Activated CD4-positive, alpha-beta T cell treated with anti-CD3 and anti-CD28 coated beads, Interleukin-2, amount 10 ng/mL, durations not matched to agents 24 days and 14 days (primary cell): ENCODE measurements around the gene SLC4A4. TPM values are rescaled to one million over a fixed set of nuclear protein-coding genes. Genes with fewer than 3 reads are reported as not detected.
"Not testable (repeated sequence)": the region's sequence is repeated elsewhere in the genome, so short reads cannot be mapped to it uniquely, and the experiment has no call there.

Experiments
- DNase-seq: peaks from one replicate; pipeline ENCODE4 v3.0.0; 2022
- H3K27ac Mint-ChIP-seq: one replicate; pipeline ENCODE4 v1.8.0; 2022; ENCODE audit warnings: mild to moderate bottlenecking, mixed read lengths
- H3K27me3 Mint-ChIP-seq: one replicate; pipeline ENCODE4 v1.8.0; 2022; ENCODE audit warnings: mixed read lengths
- H3K36me3 Mint-ChIP-seq: one replicate; pipeline ENCODE4 v1.8.0; 2022; ENCODE audit warnings: low read depth, mild to moderate bottlenecking, mixed read lengths
- H3K4me1 Mint-ChIP-seq: one replicate; pipeline ENCODE4 v1.8.0; 2021; ENCODE audit warnings: mixed read lengths
- H3K4me3 Mint-ChIP-seq: one replicate; pipeline ENCODE4 v1.8.0; 2022; ENCODE audit warnings: mild to moderate bottlenecking, moderate library complexity, mixed read lengths
- H3K9me3 Mint-ChIP-seq: one replicate; pipeline ENCODE4 v1.8.0; 2021; ENCODE audit warnings: mixed read lengths
- intact Hi-C: fragments of 100-400 bp; cut with micrococcal nuclease; formaldehyde crosslinking; loops from one replicate; pipeline ENCODE4 v1.15.1; 2023
- total RNA-seq: library from RNA; stranded (reverse); gene quantifications from 2 replicates; pipeline ENCODE4 v1.2.3, GENCODE V29; 2022

Gene SLC4A4
- total RNA-seq, 1 donor from 2014 or later = 0.21 TPM

GRCh38 chr4:71406459-71406963 lies 67.7 kb downstream of the SLC4A4 start:
- DNase-seq = no peak
- H3K4me3 Mint-ChIP-seq = no peak overlapping the region
- no peaks in the 10 kb centered on the region for H3K27me3 Mint-ChIP-seq
- no peaks in the 10 kb centered on the region for H3K36me3 Mint-ChIP-seq
- H3K4me1 Mint-ChIP-seq = no peaks in the 10 kb centered on the region
- H3K9me3 Mint-ChIP-seq = no peaks in the 10 kb centered on the region
- no peak overlapping the region for H3K27ac Mint-ChIP-seq
- intact Hi-C loops = no loop called here

- H3K36me3 Mint-ChIP-seq, intact Hi-C loops, DNase-seq, H3K9me3 Mint-ChIP-seq, H3K4me1 Mint-ChIP-seq, H3K27me3 Mint-ChIP-seq, H3K27ac Mint-ChIP-seq, H3K4me3 Mint-ChIP-seq: not testable (repeated sequence)
Measured at GRCh38 chr4:71408961-71409360, 70.1 kb downstream of the SLC4A4 start.

- DNase-seq = no peak
- Mint-ChIP-seq H3K27ac (no peak overlapping the region), H3K27me3 (no peaks in the 10 kb centered on the region), H3K9me3 (no peaks in the 10 kb centered on the region), H3K36me3 (no peaks in the 10 kb centered on the region), H3K4me3 (no peak overlapping the region), H3K4me1 (no peaks in the 10 kb centered on the region)
- intact Hi-C loops = no loop called here
Measured at GRCh38 chr4:71411981-71412380, 73.2 kb downstream of the SLC4A4 start.

GRCh38 chr4:71415491-71415890 lies 76.7 kb downstream of the SLC4A4 start:
- intact Hi-C loops = no loop called here
- no peaks in the 10 kb centered on the region for H3K36me3 Mint-ChIP-seq
- H3K9me3 Mint-ChIP-seq = peaks cover 3% of the 10 kb centered on the region
- H3K27ac Mint-ChIP-seq = no peak overlapping the region
- no peaks in the 10 kb centered on the region for H3K4me1 Mint-ChIP-seq
- H3K4me3 Mint-ChIP-seq = no peak overlapping the region
- no peak for DNase-seq
- no peaks in the 10 kb centered on the region for H3K27me3 Mint-ChIP-seq

GRCh38 chr4:71417150-71417549 lies 78.3 kb downstream of the SLC4A4 start:
- no peaks in the 10 kb centered on the region for H3K4me1 Mint-ChIP-seq
- H3K36me3 Mint-ChIP-seq = no peaks in the 10 kb centered on the region
- no peak overlapping the region for H3K4me3 Mint-ChIP-seq
- intact Hi-C loops = no loop called here
- H3K27me3 Mint-ChIP-seq = no peaks in the 10 kb centered on the region
- no peak overlapping the region for H3K27ac Mint-ChIP-seq
- no peak for DNase-seq
- peaks cover 3% of the 10 kb centered on the region for H3K9me3 Mint-ChIP-seq

GRCh38 chr4:71426381-71427042 lies 87.7 kb downstream of the SLC4A4 start:
- Mint-ChIP-seq H3K27ac (no peak overlapping the region), H3K4me1 (no peaks in the 10 kb centered on the region), H3K4me3 (no peak overlapping the region), H3K36me3 (no peaks in the 10 kb centered on the region), H3K27me3 (no peaks in the 10 kb centered on the region), H3K9me3 (no peaks in the 10 kb centered on the region)
- intact Hi-C loops = no loop called here
- DNase-seq = no peak

GRCh38 chr4:71429106-71429505 lies 90.3 kb downstream of the SLC4A4 start:
- intact Hi-C loops = no loop called here
- Mint-ChIP-seq H3K27me3 (no peaks in the 10 kb centered on the region), H3K4me3 (no peak overlapping the region), H3K9me3 (no peaks in the 10 kb centered on the region), H3K36me3 (no peaks in the 10 kb centered on the region), H3K4me1 (no peaks in the 10 kb centered on the region), H3K27ac (no peak overlapping the region)
- DNase-seq = no peak

GRCh38 chr4:71429962-71430361 lies 91.1 kb downstream of the SLC4A4 start:
- H3K36me3 Mint-ChIP-seq = no peaks in the 10 kb centered on the region
- no peaks in the 10 kb centered on the region for H3K27me3 Mint-ChIP-seq
- no peak overlapping the region for H3K27ac Mint-ChIP-seq
- intact Hi-C loops = no loop called here
- H3K9me3 Mint-ChIP-seq = no peaks in the 10 kb centered on the region
- H3K4me3 Mint-ChIP-seq = no peak overlapping the region
- DNase-seq = no peak
- H3K4me1 Mint-ChIP-seq = no peaks in the 10 kb centered on the region

- H3K4me1 Mint-ChIP-seq = no peaks in the 10 kb centered on the region
- H3K27me3 Mint-ChIP-seq = no peaks in the 10 kb centered on the region
- H3K27ac Mint-ChIP-seq = no peak overlapping the region
- H3K9me3 Mint-ChIP-seq = no peaks in the 10 kb centered on the region
- intact Hi-C loops = no loop called here
- no peak overlapping the region for H3K4me3 Mint-ChIP-seq
- no peaks in the 10 kb centered on the region for H3K36me3 Mint-ChIP-seq
- DNase-seq = no peak
Measured at GRCh38 chr4:71430609-71431008, 91.8 kb downstream of the SLC4A4 start.

GRCh38 chr4:71440612-71441011 lies 101.8 kb downstream of the SLC4A4 start:
- intact Hi-C loops = no loop called here
- Mint-ChIP-seq H3K27me3 (no peaks in the 10 kb centered on the region), H3K36me3 (no peaks in the 10 kb centered on the region), H3K27ac (no peak overlapping the region), H3K4me1 (no peaks in the 10 kb centered on the region), H3K4me3 (no peak overlapping the region), H3K9me3 (no peaks in the 10 kb centered on the region)
- no peak for DNase-seq

GRCh38 chr4:71441186-71442169 lies 102.7 kb downstream of the SLC4A4 start:
- H3K27me3 Mint-ChIP-seq = no peaks in the 10 kb centered on the region
- DNase-seq = no peak
- intact Hi-C loops = no loop called here
- H3K36me3 Mint-ChIP-seq = no peaks in the 10 kb centered on the region
- no peaks in the 10 kb centered on the region for H3K4me1 Mint-ChIP-seq
- H3K4me3 Mint-ChIP-seq = no peak overlapping the region
- no peak overlapping the region for H3K27ac Mint-ChIP-seq
- H3K9me3 Mint-ChIP-seq = no peaks in the 10 kb centered on the region

GRCh38 chr4:71442336-71442735 lies 103.5 kb downstream of the SLC4A4 start:
- no peaks in the 10 kb centered on the region for H3K9me3 Mint-ChIP-seq
- no peaks in the 10 kb centered on the region for H3K27me3 Mint-ChIP-seq
- DNase-seq = no peak
- H3K4me3 Mint-ChIP-seq = no peak overlapping the region
- no peak overlapping the region for H3K27ac Mint-ChIP-seq
- intact Hi-C loops = no loop called here
- H3K4me1 Mint-ChIP-seq = no peaks in the 10 kb centered on the region
- no peaks in the 10 kb centered on the region for H3K36me3 Mint-ChIP-seq

GRCh38 chr4:71444395-71444794 lies 105.6 kb downstream of the SLC4A4 start:
- H3K27me3 Mint-ChIP-seq = no peaks in the 10 kb centered on the region
- no peak overlapping the region for H3K4me3 Mint-ChIP-seq
- no peaks in the 10 kb centered on the region for H3K36me3 Mint-ChIP-seq
- intact Hi-C loops = no loop called here
- no peaks in the 10 kb centered on the region for H3K4me1 Mint-ChIP-seq
- DNase-seq = no peak
- no peak overlapping the region for H3K27ac Mint-ChIP-seq
- H3K9me3 Mint-ChIP-seq = no peaks in the 10 kb centered on the region

- Mint-ChIP-seq H3K27me3 (no peaks in the 10 kb centered on the region), H3K4me3 (no peak overlapping the region), H3K9me3 (no peaks in the 10 kb centered on the region), H3K27ac (no peak overlapping the region), H3K36me3 (no peaks in the 10 kb centered on the region), H3K4me1 (no peaks in the 10 kb centered on the region)
- intact Hi-C loops = no loop called here
- DNase-seq = no peak
Measured at GRCh38 chr4:71445811-71446210, 107.0 kb downstream of the SLC4A4 start.
